Prostate gland (tissue), 2 donors: ENCODE results near the gene PPP1R12B.

Experiments used
- POLR2AphosphoS5 ChIP-seq: sonication (generic); formaldehyde crosslinking; IDR thresholded peaks from one replicate; pipeline ENCODE4 v1.6.1; 2017; ENCODE audit warnings: antibody characterized with exemption
- TF ChIP-seq, protein P1 (sequence below), 4 experiments: fragments of 200-600 bp in 2 of 4; fragments of 450-650 bp in 2 of 4; sonication (generic) in 2 of 4; IDR thresholded peaks; 1 replicate in 3 of 4; 2 replicates in 1 of 4; pipeline ENCODE4 v1.5.1; 2016 to 2019; ENCODE audit warnings: antibody characterized with exemption in 4 of 4, mild to moderate bottlenecking in 2 of 4, moderate library complexity in 2 of 4

DNA sequence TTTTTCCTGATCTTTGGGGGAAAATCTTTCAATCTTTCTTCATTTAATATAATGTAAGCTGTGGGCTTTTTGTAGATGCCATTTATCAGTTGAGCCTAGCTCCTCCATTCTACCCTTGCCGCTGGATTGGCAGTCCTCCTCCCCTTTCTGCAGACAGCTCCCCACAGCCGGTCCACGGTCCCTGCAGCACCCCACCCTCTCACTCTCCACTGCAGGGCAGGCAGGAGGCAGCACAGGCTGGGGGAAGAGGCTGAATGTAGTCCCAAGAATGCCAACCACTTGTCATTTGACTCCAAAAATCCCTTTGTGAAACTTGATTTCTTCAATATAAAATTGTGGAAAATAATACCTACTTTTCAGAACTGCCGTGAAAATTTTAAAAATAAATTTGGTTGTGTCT, 265.1 kb downstream of the PPP1R12B start:
- TF ChIP-seq, protein P1, sequence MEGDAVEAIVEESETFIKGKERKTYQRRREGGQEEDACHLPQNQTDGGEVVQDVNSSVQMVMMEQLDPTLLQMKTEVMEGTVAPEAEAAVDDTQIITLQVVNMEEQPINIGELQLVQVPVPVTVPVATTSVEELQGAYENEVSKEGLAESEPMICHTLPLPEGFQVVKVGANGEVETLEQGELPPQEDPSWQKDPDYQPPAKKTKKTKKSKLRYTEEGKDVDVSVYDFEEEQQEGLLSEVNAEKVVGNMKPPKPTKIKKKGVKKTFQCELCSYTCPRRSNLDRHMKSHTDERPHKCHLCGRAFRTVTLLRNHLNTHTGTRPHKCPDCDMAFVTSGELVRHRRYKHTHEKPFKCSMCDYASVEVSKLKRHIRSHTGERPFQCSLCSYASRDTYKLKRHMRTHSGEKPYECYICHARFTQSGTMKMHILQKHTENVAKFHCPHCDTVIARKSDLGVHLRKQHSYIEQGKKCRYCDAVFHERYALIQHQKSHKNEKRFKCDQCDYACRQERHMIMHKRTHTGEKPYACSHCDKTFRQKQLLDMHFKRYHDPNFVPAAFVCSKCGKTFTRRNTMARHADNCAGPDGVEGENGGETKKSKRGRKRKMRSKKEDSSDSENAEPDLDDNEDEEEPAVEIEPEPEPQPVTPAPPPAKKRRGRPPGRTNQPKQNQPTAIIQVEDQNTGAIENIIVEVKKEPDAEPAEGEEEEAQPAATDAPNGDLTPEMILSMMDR (IDR thresholded peaks at IDR 0.05), result no peak
- TF ChIP-seq POLR2AphosphoS5, result no peak
